T47D (cell line): ENCODE measurements around the gene OR51B6.

Experiments used
- DNase-seq, 2 experiments: peaks; one replicate each; pipeline versions ENCODE4 v3.0.0 to v3.0.0-alpha.2; 2011 to 2012; ENCODE audit warnings: low read depth in 1 of 2, low spot score in 1 of 2
- JUND ChIP-seq: IDR thresholded peaks from 2 replicates; pipeline ENCODE4 v1.6.1; 2012; ENCODE audit warnings: low read depth
- in situ Hi-C: cut with HindIII; loops from 2 replicates; pipeline ENCODE4 v1.10.0; 2016; ENCODE audit warnings: low sequenced_read_pairs, low pct_unique_long_range_greater_than_20kb

The OR51B6 gene

GRCh38 chr11:5369789-5370188, 18.5 kb downstream of the OR51B6 start:
- no peak for TF ChIP-seq JUND
- DNase-seq: peak in 1 of 2 experiments; percentile 16
- in situ Hi-C loops: no loop called here

- TF ChIP-seq JUND: no peak
- in situ Hi-C loops: no loop called here
- DNase-seq: peak; percentile 13 to 72
These were observed 29.5 kb downstream of the OR51B6 start for GRCh38 chr11:5380740-5381342.

GRCh38 chr11:5383576-5383975, 32.3 kb downstream of the OR51B6 start, which contains the start of gene OR51M1:
Gene OR51M1, plus strand, starts transcription at chr11:5383812. Its CDS starts 5,587 bp downstream, at chr11:5389399.
- in situ Hi-C loops: no loop called here
- TF ChIP-seq JUND: no peak
- no peak for DNase-seq

GRCh38 chr11:5384335-5384734, 33.0 kb downstream of the OR51B6 start:
- in situ Hi-C loops: no loop called here

GRCh38 chr11:5390210-5390609, 38.9 kb downstream of the OR51B6 start:
- no peak for DNase-seq
- TF ChIP-seq JUND: no peak
- in situ Hi-C loops: no loop called here

More at GRCh38 chr11:5384335-5384734, 33.0 kb downstream of the OR51B6 start:
- no peak for DNase-seq
- TF ChIP-seq JUND: no peak

- in situ Hi-C loops: no loop called here
- no peak for TF ChIP-seq JUND
- no peak for DNase-seq
These were observed 42.8 kb downstream of the OR51B6 start for GRCh38 chr11:5394091-5394490.

- in situ Hi-C loops: no loop called here
- no peak for TF ChIP-seq JUND
- no peak for DNase-seq
These were observed 47.6 kb downstream of the OR51B6 start for GRCh38 chr11:5398936-5399335.
